Measurements from ENCODE around the gene CPSF4L.
A peak's percentile ranks its signal among the peaks of the same experiment; 100 is the strongest.

CPSF4L gene

GRCh38 chr17:73240561-73240960, 21.1 kb downstream of the CPSF4L start:
- no peaks in the 10 kb centered on the region for H3K9me3 Mint-ChIP-seq
- peaks cover 60% of the 10 kb centered on the region for H3K36me3 Mint-ChIP-seq (ENCODE audit: low read depth)
- no peaks in the 10 kb centered on the region for H3K27me3 Mint-ChIP-seq (ENCODE audit: low read depth, poor library complexity)
- no peak overlapping the region for H3K27ac Mint-ChIP-seq
- H3K4me3 Mint-ChIP-seq, result no peak overlapping the region
- TF ChIP-seq, protein P1, sequence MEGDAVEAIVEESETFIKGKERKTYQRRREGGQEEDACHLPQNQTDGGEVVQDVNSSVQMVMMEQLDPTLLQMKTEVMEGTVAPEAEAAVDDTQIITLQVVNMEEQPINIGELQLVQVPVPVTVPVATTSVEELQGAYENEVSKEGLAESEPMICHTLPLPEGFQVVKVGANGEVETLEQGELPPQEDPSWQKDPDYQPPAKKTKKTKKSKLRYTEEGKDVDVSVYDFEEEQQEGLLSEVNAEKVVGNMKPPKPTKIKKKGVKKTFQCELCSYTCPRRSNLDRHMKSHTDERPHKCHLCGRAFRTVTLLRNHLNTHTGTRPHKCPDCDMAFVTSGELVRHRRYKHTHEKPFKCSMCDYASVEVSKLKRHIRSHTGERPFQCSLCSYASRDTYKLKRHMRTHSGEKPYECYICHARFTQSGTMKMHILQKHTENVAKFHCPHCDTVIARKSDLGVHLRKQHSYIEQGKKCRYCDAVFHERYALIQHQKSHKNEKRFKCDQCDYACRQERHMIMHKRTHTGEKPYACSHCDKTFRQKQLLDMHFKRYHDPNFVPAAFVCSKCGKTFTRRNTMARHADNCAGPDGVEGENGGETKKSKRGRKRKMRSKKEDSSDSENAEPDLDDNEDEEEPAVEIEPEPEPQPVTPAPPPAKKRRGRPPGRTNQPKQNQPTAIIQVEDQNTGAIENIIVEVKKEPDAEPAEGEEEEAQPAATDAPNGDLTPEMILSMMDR (IDR thresholded peaks at IDR 0.05), result no peak
- peaks cover 34% of the 10 kb centered on the region for H3K4me1 Mint-ChIP-seq
- no peak for DNase-seq

DNA sequence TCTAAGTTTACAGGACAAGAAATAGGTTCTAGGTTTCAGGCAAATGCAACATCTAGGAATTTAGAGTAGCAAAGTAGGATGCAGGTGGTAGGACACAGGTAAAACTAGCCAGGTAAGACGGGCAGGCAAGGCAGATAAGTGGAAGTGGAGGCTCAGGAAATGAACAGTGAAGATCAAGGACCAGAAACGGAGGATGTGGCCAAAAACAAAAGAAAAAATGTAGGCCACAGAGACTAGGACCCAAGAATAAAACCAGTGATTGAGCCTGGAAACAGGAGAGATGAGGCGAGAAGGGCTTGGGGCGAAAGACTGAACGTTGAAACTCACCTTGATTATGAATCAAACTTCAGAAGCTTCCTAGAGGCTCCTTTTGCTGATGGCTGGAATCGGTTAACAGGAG, 24.0 kb downstream of the CPSF4L start:
- Mint-ChIP-seq H3K27ac (no peak overlapping the region), H3K9me3 (no peaks in the 10 kb centered on the region), H3K4me3 (no peak overlapping the region), H3K4me1 (peaks cover 50% of the 10 kb centered on the region), H3K36me3 (ENCODE audit: low read depth) (peaks cover 53% of the 10 kb centered on the region), H3K27me3 (ENCODE audit: low read depth, poor library complexity) (no peaks in the 10 kb centered on the region)
- no peak for DNase-seq
- TF ChIP-seq, protein P1 (IDR thresholded peaks at IDR 0.05), result no peak

- Mint-ChIP-seq H3K4me1 (peaks cover 64% of the 10 kb centered on the region), H3K27me3 (ENCODE audit: low read depth, poor library complexity) (no peaks in the 10 kb centered on the region), H3K36me3 (ENCODE audit: low read depth) (peaks cover 34% of the 10 kb centered on the region), H3K27ac (no peak overlapping the region), H3K4me3 (no peak overlapping the region), H3K9me3 (no peaks in the 10 kb centered on the region)
- no peak for DNase-seq
- TF ChIP-seq, protein P1 (IDR thresholded peaks at IDR 0.05), result no peak
These were observed 26.9 kb downstream of the CPSF4L start for GRCh38 chr17:73234736-73235135.

- TF ChIP-seq, protein P1 (IDR thresholded peaks at IDR 0.05), result no peak
- H3K4me3 Mint-ChIP-seq, result peak overlapping the region; percentile 96
- peaks cover 28% of the 10 kb centered on the region for H3K36me3 Mint-ChIP-seq (ENCODE audit: low read depth)
- no peaks in the 10 kb centered on the region for H3K9me3 Mint-ChIP-seq
- H3K27ac Mint-ChIP-seq, result peak overlapping the region; percentile 100
- no peaks in the 10 kb centered on the region for H3K27me3 Mint-ChIP-seq (ENCODE audit: low read depth, poor library complexity)
- DNase-seq, result peak; percentile 68
- peaks cover 72% of the 10 kb centered on the region for H3K4me1 Mint-ChIP-seq
These were observed 28.9 kb downstream of the CPSF4L start for GRCh38 chr17:73232587-73233373.

DNA sequence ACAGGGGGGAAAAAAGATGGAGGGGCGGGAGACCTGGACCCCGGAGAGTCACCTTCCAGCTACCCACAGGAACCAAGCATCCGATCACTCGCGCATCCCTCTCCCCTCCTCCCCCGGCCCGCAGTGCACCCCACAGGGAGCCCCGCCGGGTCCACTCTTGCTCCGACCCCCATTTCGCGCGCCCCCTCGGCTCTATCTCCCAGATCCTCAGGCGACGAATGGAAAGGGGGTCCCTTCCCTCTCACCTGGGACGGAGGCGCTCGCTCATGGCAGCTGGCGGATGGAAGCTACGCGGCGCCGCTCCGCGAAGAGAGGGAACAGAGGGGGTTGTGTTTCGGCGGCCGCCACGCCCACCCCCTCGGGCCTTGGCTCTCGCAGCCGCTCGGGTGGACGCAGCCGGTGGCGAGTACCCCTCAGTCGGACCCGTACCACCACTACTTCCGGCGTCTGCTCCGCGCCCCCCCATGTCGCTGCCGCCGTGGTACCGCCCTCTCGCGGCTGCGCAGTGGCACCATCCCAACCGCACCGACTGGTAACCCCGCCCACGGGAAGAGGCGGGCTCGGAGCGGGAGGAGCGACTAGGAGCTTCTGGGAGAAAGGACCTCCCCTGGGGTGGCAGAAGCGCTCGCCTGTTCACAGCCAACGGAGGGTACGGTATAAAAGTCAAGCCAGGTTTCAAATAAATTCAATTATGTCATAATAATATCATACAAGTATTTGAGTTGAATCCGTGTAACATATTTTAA, 29.7 kb downstream of the CPSF4L start:
- TF ChIP-seq, protein P1 (IDR thresholded peaks at IDR 0.05), result no peak
- H3K9me3 Mint-ChIP-seq, result no peaks in the 10 kb centered on the region
- peak; percentile 98 for DNase-seq
- peak overlapping the region; percentile 96 for H3K4me3 Mint-ChIP-seq
- H3K36me3 Mint-ChIP-seq (ENCODE audit: low read depth), result peaks cover 23% of the 10 kb centered on the region
- peaks cover 65% of the 10 kb centered on the region for H3K4me1 Mint-ChIP-seq
- H3K27ac Mint-ChIP-seq, result peak overlapping the region; percentile 100
- no peaks in the 10 kb centered on the region for H3K27me3 Mint-ChIP-seq (ENCODE audit: low read depth, poor library complexity)
